ENCODE data around the gene ZFAND2A.
"Not testable (repeated sequence)": the region's sequence is repeated elsewhere in the genome, so short reads cannot be mapped to it uniquely, and the experiment has no call there.

ZFAND2A gene

GRCh38 chr7:1159891-1160669 is at the start of gene ZFAND2A:
Gene ZFAND2A (minus strand): TSS chr7:1160196. CDS start chr7:1158212, 1,984 bp downstream.
- peak; percentile 75 for DNase-seq (ENCODE audit: low read depth)

- DNase-seq (ENCODE audit: low read depth) = no peak
Observed at GRCh38 chr7:1209097-1209496, 49.1 kb upstream of the ZFAND2A start.

DNA sequence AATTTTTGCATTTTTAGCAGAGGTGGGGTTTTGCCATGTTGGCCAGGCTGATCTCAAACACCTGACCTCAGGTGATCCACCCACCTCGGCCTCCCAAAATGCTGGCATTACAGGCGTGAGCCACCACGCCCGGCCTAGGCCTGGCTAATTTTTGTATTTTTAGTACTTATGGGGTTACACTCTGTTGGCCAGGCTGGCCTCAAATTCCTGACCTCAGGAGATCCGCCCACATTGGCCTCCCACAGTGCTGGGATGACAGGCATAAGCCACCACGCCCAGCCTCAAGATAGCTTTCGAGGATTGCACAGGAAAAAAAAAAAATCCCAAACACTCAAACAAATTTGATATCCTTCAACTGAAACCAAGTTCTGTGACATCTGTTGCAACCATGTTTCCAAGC is 45.7 kb upstream of the ZFAND2A start:
- DNase-seq (ENCODE audit: low read depth) = not testable (repeated sequence)

GRCh38 chr7:1204460-1205140 is 44.6 kb upstream of the ZFAND2A start:
- no peak for DNase-seq (ENCODE audit: low read depth)

DNA sequence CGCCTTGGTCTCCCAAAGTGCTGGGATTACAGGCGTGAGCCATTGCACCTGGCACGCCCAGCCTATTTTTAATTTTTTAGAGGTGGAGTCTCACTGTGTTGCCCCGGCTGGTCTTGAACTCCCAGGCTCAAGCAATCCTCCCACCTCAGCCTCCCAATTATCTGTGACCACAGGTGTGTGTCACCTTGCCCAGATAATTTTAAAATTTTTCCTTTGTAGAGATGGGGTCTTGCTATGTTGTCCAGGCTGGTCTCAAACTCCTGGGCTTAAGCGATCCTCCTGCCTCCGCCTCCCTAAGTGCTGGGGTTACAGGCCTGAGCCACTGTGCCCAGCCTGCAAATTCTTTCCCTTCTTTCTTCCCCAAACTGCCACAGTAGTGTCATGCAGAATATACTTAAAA is 42.9 kb upstream of the ZFAND2A start:
- not testable (repeated sequence) for DNase-seq (ENCODE audit: low read depth)

DNA sequence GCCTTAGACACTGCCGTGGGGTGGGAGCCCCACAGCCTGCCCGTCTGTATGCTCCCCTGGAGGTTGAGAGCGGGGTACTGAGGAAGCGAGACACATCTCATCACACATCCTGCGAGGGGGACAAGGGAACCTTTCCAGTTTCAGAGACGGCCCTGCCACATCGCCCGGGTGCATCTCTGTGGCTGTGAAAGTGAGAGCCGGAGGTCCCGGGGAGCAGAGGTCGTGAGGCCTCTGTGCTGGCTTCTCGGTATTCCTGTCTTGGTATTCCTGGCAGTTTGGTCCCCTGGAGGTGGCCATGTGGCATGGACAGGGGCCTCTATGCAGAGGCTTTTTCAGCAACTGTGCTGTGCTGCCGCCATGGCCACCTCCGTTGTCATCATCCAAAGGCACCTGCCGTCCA is 41.9 kb upstream of the ZFAND2A start:
- no peak for DNase-seq (ENCODE audit: low read depth)

- no peak for DNase-seq (ENCODE audit: low read depth)
Observed at GRCh38 chr7:1200045-1200444, 40.0 kb upstream of the ZFAND2A start.

DNA sequence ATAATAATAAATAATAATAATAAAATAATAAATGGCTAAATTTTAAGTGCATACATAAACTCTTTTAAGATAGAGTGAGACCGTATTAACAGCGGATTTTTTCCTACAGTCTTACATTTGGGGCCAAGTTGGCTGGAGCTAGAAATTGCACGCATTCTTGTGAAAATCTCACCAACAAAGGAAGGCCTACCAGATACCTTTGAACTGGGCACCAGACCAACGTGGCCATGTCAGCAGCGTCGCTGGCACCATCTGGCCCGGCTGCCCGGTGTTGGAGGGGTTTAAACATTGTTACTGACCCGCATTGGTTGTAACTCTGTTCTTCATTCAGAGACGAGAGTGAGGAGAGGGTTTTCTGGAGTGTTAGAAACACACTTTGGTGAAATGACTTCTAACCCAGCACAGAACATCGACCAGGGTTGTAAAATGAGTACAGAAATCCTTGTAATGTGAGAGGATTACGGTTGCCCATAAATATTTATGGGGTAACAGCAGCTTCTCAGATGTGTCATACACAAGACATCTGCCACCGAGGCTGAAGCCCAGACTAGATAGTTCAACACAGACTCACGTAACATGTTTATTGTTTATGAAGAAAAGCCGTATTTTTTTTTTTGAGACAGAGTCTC is 38.1 kb upstream of the ZFAND2A start:
- peak; percentile 88 for DNase-seq (ENCODE audit: low read depth)

DNA sequence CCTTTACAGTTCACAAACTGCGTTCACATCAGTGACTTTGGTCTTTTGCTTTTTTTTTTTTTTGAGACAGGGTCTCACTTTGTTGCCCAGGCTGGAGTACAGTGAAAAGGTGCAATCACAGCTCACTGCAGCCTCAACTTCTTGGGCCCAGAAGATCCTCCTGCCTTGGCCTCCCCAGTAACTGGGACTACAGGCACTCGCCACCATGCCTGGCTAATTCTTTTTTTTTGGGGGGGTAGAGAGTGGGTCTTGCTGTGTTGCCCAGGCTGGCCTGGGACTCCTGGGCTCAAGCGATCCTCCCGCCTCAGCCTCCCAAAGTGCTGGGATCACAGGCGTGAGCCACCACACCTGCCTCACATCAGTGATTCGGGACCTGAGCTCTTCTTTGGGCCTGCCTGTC is 37.0 kb upstream of the ZFAND2A start:
- DNase-seq (ENCODE audit: low read depth) = no peak

DNA sequence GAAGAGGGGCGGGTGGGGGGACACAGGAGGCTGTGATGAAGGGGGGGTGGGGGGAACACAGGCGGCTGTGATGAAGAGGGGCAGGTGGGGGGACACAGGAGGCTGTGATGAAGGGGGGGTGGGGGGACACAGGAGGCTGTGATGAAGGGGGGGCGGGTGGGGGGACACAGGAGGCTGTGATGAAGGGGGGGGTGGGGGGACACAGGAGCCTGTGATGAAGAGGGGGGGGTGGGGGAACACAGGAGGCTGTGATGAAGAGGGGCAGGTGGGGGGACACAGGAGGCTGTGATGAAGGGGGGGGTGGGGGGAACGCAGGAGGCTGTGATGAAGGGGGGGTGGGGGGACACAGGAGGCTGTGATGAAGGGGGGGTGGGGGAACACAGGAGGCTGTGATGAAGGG is 36.4 kb upstream of the ZFAND2A start:
- DNase-seq (ENCODE audit: low read depth) = not testable (repeated sequence)

DNA sequence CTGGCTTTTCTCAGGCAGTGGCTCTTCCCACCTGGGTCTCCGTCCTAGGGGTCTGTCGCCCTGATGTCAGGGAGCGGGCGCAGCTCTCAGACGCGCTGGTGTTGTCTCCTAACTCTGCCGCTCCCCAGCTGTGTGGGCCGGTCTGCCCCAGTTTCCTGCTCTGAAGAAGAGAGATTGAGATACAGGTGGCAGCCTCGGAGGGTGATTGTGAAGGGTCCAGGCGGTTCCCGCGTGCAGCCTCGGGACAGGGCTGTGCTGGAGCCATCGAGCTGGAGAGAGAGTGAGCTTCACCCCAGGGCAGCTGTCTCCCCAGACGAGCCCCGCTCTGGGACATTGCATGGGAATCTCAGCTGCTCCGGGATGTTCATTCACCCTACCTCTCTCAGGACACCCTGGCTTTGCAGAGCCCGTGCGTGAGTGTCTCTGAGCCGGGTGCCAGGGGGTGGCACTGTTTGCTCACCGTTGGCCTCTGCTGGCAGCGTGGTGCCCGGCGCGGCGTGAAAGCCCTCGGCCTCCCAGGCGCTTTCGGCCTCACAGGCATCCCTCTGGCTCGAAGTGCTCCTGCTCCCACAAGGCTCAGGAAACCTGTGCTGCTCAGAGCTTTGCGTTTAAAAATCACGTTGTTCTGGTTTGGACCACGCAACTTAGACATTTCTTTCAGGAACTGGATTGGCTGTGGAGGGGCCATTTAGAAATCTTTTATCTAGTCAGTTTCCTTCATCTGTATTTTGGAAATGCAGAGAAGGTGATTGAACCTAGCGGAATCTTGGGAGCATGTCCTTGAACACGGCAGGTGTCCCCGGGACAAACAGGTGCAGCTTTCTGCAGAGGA is 33.8 kb upstream of the ZFAND2A start:
- DNase-seq (ENCODE audit: low read depth) = no peak

DNA sequence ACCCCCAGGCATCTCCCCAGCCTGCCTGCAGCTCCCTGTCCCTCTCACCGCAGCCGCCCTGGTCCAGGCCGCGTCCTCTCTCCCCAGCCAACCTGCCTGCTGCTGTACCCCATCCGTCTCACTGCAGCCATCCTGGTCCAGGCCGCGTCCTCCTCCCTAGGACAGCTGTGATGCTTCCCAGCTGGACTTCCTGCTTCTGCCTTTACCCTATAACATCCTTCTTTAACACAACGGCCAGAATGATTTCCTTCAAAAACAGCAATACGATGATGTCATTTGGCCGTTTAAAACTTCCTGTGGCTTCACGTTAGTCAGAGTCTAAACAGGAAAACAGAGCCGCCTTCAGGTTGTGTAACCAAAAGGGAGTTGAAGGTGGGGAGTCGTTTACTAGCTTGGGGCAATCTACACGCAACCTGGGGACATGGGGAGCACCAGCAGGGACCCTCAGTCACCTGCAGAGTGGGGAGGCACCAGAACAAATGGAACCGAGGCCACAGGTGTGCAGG is 32.2 kb upstream of the ZFAND2A start:
- peak; percentile 42 for DNase-seq (ENCODE audit: low read depth)

- DNase-seq (ENCODE audit: low read depth) = no peak
Observed at GRCh38 chr7:1189986-1190772, 30.2 kb upstream of the ZFAND2A start.

- DNase-seq (ENCODE audit: low read depth) = no peak
Observed at GRCh38 chr7:1188720-1189294, 28.8 kb upstream of the ZFAND2A start.

GRCh38 chr7:1187127-1187526 is 27.1 kb upstream of the ZFAND2A start:
- DNase-seq (ENCODE audit: low read depth) = no peak

DNA sequence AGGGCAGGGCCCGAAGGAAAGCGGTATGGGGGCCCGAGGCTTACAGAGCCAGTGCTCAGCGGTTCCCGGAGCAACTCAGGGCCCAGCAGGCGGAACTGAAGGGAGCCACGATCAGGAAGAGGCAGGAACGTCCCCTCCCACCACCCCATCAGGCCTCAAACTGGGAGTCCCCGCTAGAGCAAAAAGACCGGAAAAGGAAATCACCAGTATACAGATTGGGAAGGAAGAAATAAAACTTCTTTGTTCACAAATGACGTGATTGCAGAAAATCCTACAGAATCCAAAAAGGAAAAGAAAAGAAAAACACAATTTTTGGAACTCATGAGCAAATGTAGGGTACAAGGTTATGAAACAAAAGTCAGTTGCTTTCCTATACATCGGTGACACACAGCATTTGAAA is 21.6 kb upstream of the ZFAND2A start:
- DNase-seq (ENCODE audit: low read depth) = no peak

- DNase-seq (ENCODE audit: low read depth) = no peak
Observed at GRCh38 chr7:1181031-1181430, 21.0 kb upstream of the ZFAND2A start.

GRCh38 chr7:1176891-1177373 is 16.9 kb upstream of the ZFAND2A start:
- DNase-seq (ENCODE audit: low read depth) = no peak

DNA sequence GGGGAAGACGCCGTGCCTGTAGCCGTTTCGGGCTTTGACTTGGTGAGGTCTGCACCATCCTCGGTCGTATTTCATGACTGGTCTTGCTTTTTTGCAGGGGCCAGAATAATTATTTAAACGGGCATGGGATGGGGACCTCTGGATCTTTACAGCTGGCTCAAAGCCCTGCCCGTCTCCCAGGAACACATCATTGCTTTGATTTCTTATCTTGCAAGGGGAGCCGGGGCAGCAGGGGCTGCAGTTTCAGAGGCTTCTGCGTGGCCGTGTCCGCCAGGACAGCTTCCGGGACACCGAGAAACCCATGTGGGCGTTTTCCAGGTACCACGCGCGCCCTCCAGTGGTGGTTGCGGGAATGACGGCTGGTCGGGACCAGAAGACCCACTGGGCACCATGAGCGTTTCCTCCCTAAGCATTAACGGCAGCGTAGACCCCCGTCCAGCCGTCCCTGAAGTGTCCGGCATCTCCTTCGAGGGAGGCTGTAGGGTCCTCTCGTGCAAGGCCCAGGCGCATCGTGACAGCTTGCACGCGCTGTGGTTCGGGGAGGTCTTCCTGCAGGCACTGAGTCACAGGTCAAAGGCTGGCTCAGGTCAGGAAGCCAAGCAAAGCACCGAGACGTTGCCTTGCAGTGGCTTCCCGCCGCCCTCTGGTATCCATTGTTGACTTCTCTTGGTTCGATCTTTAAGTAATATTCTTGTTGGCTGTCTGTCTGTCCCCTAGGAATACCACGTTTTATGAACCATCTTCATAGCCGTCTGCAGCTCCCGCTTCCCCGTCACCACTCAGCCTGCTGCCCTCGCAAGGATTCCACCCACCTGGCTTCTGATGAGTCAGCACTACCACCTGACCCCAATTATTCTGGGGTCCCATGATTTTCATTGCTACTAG is 16.2 kb upstream of the ZFAND2A start:
- DNase-seq (ENCODE audit: low read depth) = no peak

GRCh38 chr7:1175597-1175966 is 15.6 kb upstream of the ZFAND2A start:
- no peak for DNase-seq (ENCODE audit: low read depth)

Measured in GM04503 (cell line).